NB4 (cell line): Measurements from ENCODE around the gene KCNJ14.
A peak's percentile ranks its signal among the peaks of the same experiment; 100 is the strongest.

Experiments
- DNase-seq: peaks from one replicate; pipeline ENCODE4 v3.0.0; 2010; ENCODE audit warnings: low read depth
- H3K4me3 ChIP-seq: one replicate; pipeline ENCODE4 v1.5.1; 2011; ENCODE audit warnings: mild to moderate bottlenecking, low read depth, low read length, moderate library complexity
- MYC ChIP-seq: IDR thresholded peaks from 2 replicates; pipeline ENCODE4 v1.6.1; 2011; ENCODE audit warnings: low read depth, low read length
- POLR2A ChIP-seq: IDR thresholded peaks from 2 replicates; pipeline ENCODE4 v1.6.1; 2011; ENCODE audit warnings: mild to moderate bottlenecking; ENCODE audit not compliant: insufficient read length; ENCODE audit errors: extremely low read depth
- TF ChIP-seq, protein P1 (sequence below): IDR thresholded peaks from one replicate; pipeline ENCODE4 v1.5.1; 2012; ENCODE audit warnings: low read depth, low read length
- TF ChIP-seq, protein P2 (sequence below): IDR thresholded peaks from 2 replicates; pipeline ENCODE4 v1.6.1; 2011; ENCODE audit warnings: low read depth, low read length

The KCNJ14 gene

DNA sequence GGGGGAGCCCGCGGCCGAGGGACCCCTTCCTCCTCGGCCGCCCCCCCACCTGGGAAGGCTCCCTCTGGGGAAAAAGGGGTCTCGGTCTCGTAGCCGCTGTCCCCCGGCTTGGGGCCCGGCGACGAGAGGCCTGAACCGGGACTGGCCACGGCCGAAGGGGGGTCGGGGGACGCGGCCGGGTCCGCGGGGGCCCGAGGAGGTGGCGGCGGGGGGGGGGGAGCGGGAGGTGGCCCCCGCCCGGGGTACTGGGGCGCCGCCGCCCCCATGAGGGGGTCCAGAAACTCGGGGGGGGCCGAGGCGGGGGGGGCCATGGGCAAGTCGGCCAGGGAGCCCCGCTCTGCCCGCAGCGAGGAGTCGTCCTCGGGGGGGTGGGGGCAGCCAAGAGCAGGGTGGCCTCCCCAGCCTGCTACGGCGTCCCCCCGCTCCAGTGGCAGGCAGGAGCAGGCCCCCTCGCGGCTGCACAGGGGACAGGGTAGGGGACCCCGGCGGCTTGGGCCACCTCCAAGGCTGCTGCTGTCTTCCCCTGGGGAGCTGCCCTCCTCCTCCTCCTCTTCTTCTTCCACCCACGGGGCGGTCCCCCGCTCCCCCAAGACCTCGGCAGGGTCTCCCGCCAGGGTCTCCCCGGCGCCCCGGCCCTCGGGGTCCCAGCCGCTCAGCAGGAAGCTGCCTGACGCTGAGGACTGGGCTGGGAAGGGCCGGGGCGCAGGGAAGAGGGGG, 43.4 kb downstream of the KCNJ14 start:
- no peak overlapping the region for H3K4me3 ChIP-seq
- TF ChIP-seq POLR2A (no peak), MYC (no peak)
- TF ChIP-seq, protein P1, sequence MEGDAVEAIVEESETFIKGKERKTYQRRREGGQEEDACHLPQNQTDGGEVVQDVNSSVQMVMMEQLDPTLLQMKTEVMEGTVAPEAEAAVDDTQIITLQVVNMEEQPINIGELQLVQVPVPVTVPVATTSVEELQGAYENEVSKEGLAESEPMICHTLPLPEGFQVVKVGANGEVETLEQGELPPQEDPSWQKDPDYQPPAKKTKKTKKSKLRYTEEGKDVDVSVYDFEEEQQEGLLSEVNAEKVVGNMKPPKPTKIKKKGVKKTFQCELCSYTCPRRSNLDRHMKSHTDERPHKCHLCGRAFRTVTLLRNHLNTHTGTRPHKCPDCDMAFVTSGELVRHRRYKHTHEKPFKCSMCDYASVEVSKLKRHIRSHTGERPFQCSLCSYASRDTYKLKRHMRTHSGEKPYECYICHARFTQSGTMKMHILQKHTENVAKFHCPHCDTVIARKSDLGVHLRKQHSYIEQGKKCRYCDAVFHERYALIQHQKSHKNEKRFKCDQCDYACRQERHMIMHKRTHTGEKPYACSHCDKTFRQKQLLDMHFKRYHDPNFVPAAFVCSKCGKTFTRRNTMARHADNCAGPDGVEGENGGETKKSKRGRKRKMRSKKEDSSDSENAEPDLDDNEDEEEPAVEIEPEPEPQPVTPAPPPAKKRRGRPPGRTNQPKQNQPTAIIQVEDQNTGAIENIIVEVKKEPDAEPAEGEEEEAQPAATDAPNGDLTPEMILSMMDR, result no peak
- TF ChIP-seq, protein P2, sequence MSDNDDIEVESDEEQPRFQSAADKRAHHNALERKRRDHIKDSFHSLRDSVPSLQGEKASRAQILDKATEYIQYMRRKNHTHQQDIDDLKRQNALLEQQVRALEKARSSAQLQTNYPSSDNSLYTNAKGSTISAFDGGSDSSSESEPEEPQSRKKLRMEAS, result no peak
- no peak for DNase-seq

DNA sequence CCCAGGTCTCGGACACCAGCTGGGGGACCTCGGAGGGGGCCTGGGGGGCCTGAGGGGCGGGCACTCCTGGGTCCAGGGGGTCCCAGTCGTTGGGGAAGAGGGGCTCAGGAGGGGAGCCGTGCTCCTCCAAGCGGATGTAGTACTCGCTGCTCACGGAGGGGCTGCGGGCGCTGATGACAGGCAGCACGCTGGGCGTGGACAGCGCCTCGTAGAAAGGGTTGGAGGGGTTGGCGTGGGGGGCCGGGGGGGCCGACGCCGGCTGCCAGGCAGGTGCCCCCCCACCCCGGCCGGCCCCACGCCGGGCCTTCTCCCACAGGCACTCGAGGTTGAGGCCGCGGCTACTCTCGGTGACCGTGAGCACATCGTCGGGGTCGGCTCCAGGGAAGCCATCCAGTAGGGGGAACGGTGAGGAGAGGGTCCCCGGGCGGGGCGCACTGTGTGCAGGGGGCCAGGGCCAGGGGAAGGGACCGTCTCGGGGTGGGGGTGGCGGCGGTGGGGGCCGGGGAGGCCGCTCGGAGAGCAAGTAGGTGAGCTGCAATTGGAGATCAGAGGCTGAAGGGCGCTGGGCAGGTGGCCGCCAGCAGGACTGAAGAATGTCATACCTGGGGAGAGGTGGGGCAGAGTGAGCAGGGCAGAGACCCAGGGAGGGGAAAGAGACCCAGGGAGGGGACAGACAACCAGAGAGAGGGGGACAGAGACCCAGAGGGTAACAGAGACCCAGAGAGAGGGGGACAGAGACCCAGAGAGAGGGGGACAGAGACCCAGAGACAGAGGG, 44.1 kb downstream of the KCNJ14 start:
- no peak overlapping the region for H3K4me3 ChIP-seq
- TF ChIP-seq, protein P2, result no peak
- TF ChIP-seq MYC, result no peak
- TF ChIP-seq POLR2A, result no peak
- TF ChIP-seq, protein P1, result no peak
- DNase-seq, result no peak

DNA sequence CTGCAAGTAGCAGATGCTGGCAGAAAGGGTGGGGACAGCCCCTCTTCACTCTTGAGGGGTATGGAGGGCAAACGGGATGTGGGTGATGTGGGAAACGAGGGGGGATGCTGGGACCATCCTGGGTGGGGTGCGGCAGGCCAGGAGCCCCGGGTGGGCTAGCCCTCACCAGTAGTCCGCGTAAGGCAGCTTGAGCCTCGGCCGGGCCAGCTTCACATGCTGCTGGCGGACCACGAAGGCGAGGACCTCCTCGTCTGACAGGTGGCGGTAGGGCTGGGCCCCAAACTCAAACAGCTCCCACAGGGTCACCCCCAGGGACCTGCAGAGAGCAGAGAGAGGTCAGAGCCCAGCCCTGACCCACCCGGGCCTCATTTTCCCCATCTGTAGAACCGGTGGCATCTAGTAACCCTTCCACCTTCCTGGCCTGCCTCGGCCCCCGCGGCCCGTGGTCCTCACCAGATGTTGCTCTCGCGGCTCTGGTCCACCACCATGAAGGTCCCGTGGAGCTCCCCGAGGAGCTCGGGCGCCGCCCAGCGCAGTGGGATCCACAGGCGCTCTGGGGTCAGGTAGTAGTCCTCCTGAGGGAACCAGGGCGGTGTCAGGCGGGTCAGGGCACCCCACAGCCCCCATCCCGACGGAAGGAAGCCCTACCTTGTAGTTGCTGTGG, 45.6 kb downstream of the KCNJ14 start:
- H3K4me3 ChIP-seq, result no peak overlapping the region
- DNase-seq, result peak; percentile 40
- TF ChIP-seq POLR2A (no peak), MYC (no peak)
- TF ChIP-seq, protein P2, result no peak
- TF ChIP-seq, protein P1, result no peak

- peak overlapping the region; percentile 6 for H3K4me3 ChIP-seq
- peak; percentile 99 for DNase-seq
- TF ChIP-seq, protein P1, result no peak
- TF ChIP-seq, protein P2, result peak; percentile 88
- TF ChIP-seq MYC, result peak; percentile 86; the same call in 1 of the 2 replicates
- TF ChIP-seq POLR2A, result peak; percentile 54
Measured at GRCh38 chr19:48501494-48502349, 46.3 kb downstream of the KCNJ14 start.

- no peak for DNase-seq
- no peak overlapping the region for H3K4me3 ChIP-seq
- TF ChIP-seq POLR2A, result no peak
- TF ChIP-seq, protein P1, result no peak
- TF ChIP-seq, protein P2, result peak; percentile 56; the same call in 1 of the 2 replicates
- no peak for TF ChIP-seq MYC
Measured at GRCh38 chr19:48502350-48503018, 47.1 kb downstream of the KCNJ14 start.
